Breast epithelium (tissue), 4 donors: ENCODE measurements around the gene EML6. TPM values are rescaled to one million over a fixed set of nuclear protein-coding genes. Genes with fewer than 3 reads are reported as not detected.

Experiments
- DNase-seq, 2 donors: peaks; one replicate each; pipeline ENCODE4 v3.0.0-alpha.2; 2019; ENCODE audit warnings: low spot score in 2 of 2
- H3K27ac ChIP-seq, 2 donors: fragments of 200-600 bp; sonication (generic) in 1 of 2; one replicate each; pipeline ENCODE4 v1.5.1; 2016 to 2019; ENCODE audit warnings: mild to moderate bottlenecking in 1 of 2
- H3K27me3 ChIP-seq, 2 donors: fragments of 200-600 bp; sonication (generic) in 1 of 2; one replicate each; pipeline versions ENCODE4 v1.5.1 to v1.6.0; 2017 to 2019; ENCODE audit warnings: control low read depth in 1 of 2, mild to moderate bottlenecking in 1 of 2
- H3K36me3 ChIP-seq: fragments of 200-600 bp; one replicate; pipeline ENCODE4 v1.5.1; 2019
- H3K4me1 ChIP-seq, 2 donors: fragments of 200-600 bp; sonication (generic); one replicate each; pipeline ENCODE4 v1.5.1; 2016 to 2019; ENCODE audit warnings: control low read depth in 1 of 2
- H3K4me3 ChIP-seq, 3 donors: fragments of 200-600 bp; sonication (generic); 1 replicate in 2 of 3; 2 replicates in 1 of 3; pipeline ENCODE4 v1.5.1; 2016 to 2019; ENCODE audit warnings: mild to moderate bottlenecking in 3 of 3, moderate library complexity in 2 of 3
- H3K9me3 ChIP-seq, 2 donors: fragments of 200-600 bp; sonication (generic) in 1 of 2; one replicate each; pipeline ENCODE4 v1.5.1; 2016 to 2019; ENCODE audit warnings: control low read depth in 1 of 2
- POLR2A ChIP-seq: fragments of 450-650 bp; IDR thresholded peaks from one replicate; pipeline ENCODE4 v1.6.1; 2016; ENCODE audit warnings: antibody characterized with exemption, mild to moderate bottlenecking, moderate library complexity
- POLR2AphosphoS5 ChIP-seq, 3 donors: sonication (generic); formaldehyde crosslinking; IDR thresholded peaks; one replicate each; pipeline ENCODE4 v1.6.1; 2017; ENCODE audit warnings: antibody characterized with exemption in 3 of 3
- intact Hi-C: fragments of 100-400 bp; cut with DNase I; formaldehyde crosslinking; loops from one replicate; pipeline ENCODE4 v1.15.1; 2023; ENCODE audit warnings: low total_unique reads
- total RNA-seq, 3 donors: library from RNA; depleted of rRNA; stranded (reverse); fragments of >200 nt; gene quantifications; one replicate each; pipeline ENCODE4 v1.1.0, GENCODE V29; 2016
- TF ChIP-seq, protein P1 (sequence below), 3 donors: fragments of 450-650 bp; IDR thresholded peaks; one replicate each; pipeline ENCODE4 v1.5.1; 2016 to 2017; ENCODE audit warnings: antibody characterized with exemption in 3 of 3, mild to moderate bottlenecking in 3 of 3, moderate library complexity in 3 of 3

Gene EML6
- total RNA-seq, 3 donors from 2014 or later, result 1.9 to 5.9 (median 2.3) TPM

DNA sequence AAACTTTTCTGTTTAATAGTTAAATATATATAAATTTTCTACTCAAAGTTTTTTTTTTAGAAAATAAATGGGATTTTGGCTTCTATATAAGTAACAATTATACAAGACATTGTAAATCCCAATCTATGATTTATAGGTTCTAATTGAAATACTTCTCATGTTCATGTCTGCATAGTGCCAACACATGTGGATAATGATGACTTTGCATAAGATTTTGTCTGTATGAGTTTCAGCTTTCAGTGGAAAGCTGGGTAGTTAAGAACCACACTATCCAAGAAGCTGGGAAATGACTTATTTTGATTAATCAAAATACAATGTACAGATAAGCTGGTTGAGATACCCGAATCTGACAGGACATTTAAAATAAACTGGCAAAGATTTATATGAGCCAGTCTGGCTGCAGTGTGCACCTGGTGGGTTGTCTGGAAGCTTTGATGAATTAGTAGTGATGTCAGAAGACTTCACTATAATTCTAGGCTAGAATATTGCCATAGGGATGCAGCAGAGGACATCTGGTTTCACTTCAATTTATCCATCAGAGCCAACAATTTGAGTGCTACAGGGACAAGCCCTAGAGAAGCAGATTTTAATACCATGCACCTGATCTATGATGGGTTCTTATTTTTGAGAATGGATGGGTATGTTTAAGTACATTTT is 45.4 kb downstream of the EML6 start:
- intact Hi-C loops, result no loop called here

DNA sequence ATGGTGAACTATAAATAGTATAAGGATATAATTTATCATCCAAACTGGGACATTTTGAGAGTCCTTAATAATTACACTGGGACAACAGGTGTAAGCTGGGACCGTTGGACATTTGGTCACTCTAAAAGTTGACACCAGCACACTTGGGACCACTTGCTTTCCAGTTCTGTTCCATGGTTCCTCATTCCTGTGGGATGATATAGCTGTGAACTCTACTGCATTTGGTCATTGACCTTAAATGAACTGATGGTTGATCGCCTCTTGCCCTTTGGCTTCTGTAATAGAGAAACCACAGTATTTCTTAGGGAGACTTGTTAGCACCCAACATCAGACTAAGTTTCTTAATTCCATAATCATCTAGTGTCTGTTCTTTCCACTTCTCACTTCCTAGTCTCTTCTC is 46.7 kb downstream of the EML6 start:
- H3K9me3 ChIP-seq, result peaks cover 0 to 13% of the 10 kb centered on the region in 2 donors
- H3K36me3 ChIP-seq, result no peaks in the 10 kb centered on the region
- no peak overlapping the region for H3K4me3 ChIP-seq
- TF ChIP-seq POLR2AphosphoS5 (IDR thresholded peaks at IDR 0.05), result no peak
- TF ChIP-seq, protein P1, sequence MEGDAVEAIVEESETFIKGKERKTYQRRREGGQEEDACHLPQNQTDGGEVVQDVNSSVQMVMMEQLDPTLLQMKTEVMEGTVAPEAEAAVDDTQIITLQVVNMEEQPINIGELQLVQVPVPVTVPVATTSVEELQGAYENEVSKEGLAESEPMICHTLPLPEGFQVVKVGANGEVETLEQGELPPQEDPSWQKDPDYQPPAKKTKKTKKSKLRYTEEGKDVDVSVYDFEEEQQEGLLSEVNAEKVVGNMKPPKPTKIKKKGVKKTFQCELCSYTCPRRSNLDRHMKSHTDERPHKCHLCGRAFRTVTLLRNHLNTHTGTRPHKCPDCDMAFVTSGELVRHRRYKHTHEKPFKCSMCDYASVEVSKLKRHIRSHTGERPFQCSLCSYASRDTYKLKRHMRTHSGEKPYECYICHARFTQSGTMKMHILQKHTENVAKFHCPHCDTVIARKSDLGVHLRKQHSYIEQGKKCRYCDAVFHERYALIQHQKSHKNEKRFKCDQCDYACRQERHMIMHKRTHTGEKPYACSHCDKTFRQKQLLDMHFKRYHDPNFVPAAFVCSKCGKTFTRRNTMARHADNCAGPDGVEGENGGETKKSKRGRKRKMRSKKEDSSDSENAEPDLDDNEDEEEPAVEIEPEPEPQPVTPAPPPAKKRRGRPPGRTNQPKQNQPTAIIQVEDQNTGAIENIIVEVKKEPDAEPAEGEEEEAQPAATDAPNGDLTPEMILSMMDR (IDR thresholded peaks at IDR 0.05), result no peak
- TF ChIP-seq POLR2A, result no peak
- no peak for DNase-seq
- no peak overlapping the region for H3K27ac ChIP-seq
- no peaks in the 10 kb centered on the region for H3K4me1 ChIP-seq
- no peaks in the 10 kb centered on the region for H3K27me3 ChIP-seq
- intact Hi-C loops, result no loop called here

More for the DNA sequence above, 45.4 kb downstream of the EML6 start:
- H3K4me1 ChIP-seq, result no peaks in the 10 kb centered on the region
- H3K36me3 ChIP-seq, result no peaks in the 10 kb centered on the region
- TF ChIP-seq POLR2AphosphoS5 (IDR thresholded peaks at IDR 0.05) (no peak), POLR2A (no peak)
- TF ChIP-seq, protein P1 (IDR thresholded peaks at IDR 0.05), result no peak
- no peak overlapping the region for H3K4me3 ChIP-seq
- no peak for DNase-seq
- no peaks in the 10 kb centered on the region for H3K27me3 ChIP-seq
- no peak overlapping the region for H3K27ac ChIP-seq
- peaks cover 0 to 2% of the 10 kb centered on the region in 2 donors for H3K9me3 ChIP-seq

DNA sequence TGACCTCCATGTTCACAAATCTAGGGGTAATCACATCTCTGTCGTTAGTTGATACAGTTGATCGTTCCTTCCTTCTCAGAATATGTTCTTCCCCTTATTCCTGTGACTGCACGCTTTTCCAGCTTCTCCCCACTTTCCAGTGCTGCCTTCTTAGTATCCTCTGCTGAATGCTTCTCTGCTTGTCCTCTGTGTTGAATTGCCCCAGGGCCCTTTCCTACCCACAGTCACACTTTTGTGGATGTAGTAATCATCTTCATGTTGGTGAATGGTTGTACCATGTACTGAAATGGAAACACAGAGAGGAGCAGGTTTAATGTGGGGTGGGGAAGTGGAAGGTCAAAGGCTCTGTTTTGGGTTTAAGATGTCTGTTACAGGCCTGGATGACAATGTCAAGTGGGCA is 47.2 kb downstream of the EML6 start:
- Histone ChIP-seq H3K27ac (no peak overlapping the region), H3K4me1 (no peaks in the 10 kb centered on the region), H3K27me3 (no peaks in the 10 kb centered on the region), H3K4me3 (no peak overlapping the region), H3K9me3 (peaks cover 0 to 18% of the 10 kb centered on the region in 2 donors), H3K36me3 (no peaks in the 10 kb centered on the region)
- no peak for TF ChIP-seq POLR2AphosphoS5 (IDR thresholded peaks at IDR 0.05)
- TF ChIP-seq, protein P1 (IDR thresholded peaks at IDR 0.05), result no peak
- DNase-seq, result no peak
- intact Hi-C loops, result no loop called here

DNA sequence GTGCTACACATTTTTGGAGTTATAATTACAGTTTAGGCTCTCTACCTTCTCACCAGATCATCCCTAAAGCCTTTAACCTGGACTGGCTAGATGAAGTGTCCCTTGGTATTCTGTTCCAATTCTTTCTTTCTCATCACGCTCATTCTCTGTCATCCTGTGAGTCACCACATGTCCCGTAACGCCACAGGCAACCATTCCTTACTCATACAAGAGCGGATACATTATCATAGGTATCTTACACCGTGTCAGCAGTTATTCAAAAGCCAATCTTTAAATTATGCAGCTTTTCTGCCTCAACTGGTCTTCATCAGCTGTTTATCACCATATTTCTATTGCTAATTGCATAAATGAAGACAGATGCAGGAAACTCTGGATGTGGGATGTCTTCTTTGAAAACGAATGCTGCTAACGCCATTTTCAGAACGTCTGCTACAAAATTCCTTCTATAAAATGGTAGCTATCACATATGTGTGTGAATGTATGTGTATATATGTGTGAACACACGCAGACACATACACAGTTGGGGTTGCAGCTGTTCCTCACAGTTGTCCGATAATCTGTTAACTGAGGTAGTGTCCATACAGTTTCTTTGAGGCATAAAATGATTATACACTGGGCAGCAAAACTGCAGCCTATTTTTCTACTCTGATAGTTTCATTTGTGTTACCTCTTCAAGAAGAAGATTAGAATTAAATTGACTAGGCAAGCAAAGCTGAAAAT is 47.9 kb downstream of the EML6 start:
- Histone ChIP-seq H3K27me3 (no peaks in the 10 kb centered on the region), H3K36me3 (no peaks in the 10 kb centered on the region), H3K4me3 (no peak overlapping the region), H3K9me3 (peaks cover 0 to 23% of the 10 kb centered on the region in 2 donors), H3K27ac (no peak overlapping the region), H3K4me1 (no peaks in the 10 kb centered on the region)
- no peak for DNase-seq
- TF ChIP-seq POLR2A, result no peak
- no peak for TF ChIP-seq POLR2AphosphoS5 (IDR thresholded peaks at IDR 0.05)
- TF ChIP-seq, protein P1 (IDR thresholded peaks at IDR 0.05), result no peak
- intact Hi-C loops, result no loop called here

DNA sequence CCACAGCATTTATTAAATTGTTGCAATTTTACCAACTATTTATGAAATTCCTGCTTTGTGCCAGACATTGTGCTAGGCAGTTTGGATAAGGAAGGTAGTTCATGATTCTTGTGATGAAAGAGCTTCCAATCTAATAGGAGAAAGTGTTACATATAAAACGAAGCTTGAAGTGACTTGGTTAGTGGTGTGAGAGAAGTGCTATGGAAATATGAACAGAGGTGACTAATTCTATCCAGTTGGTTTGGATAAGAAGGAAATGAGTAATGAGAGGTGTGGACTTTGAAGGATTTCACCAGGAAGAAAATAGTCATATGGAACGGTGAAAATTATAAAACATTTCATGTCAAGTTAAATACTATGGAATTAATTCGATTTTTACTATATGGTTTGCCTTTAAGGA is 48.6 kb downstream of the EML6 start:
- peaks cover 0 to 23% of the 10 kb centered on the region in 2 donors for H3K9me3 ChIP-seq
- H3K27me3 ChIP-seq, result no peaks in the 10 kb centered on the region
- no peak for DNase-seq
- no peaks in the 10 kb centered on the region for H3K36me3 ChIP-seq
- no peak overlapping the region for H3K4me3 ChIP-seq
- no peak overlapping the region for H3K27ac ChIP-seq
- TF ChIP-seq POLR2AphosphoS5 (IDR thresholded peaks at IDR 0.05) (no peak), POLR2A (no peak)
- TF ChIP-seq, protein P1 (IDR thresholded peaks at IDR 0.05), result no peak
- intact Hi-C loops, result no loop called here
- no peaks in the 10 kb centered on the region for H3K4me1 ChIP-seq
